Measurements from ENCODE around the gene KRTAP3-1.

DNA sequence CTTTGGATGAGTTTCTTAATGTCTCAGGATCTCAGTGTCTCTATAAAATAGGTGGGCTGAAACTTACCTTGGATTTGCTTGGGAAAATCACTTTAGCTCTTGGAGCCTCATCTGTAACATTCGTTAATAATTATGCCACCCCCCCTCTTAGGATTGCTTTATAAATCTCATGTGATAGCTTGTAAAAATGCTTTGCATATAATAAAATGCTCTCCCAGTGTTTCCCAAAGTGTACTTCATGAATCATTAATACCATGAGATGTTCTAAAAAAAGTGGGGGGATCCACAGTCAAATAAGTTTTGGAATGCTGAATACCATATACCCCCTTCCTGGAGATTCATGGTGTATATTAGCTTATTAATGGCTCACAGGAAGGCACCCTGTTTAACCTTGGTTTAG lies 47.3 kb downstream of the KRTAP3-1 start:
- TF ChIP-seq POLR2A (IDR thresholded peaks at IDR 0.05; ENCODE audit: low read depth, low read length) (no peak), POLR2AphosphoS5 (IDR thresholded peaks at IDR 0.05; ENCODE audit: insufficient read depth, low read depth, low read length) (no peak), JUN (IDR thresholded peaks at IDR 0.05; ENCODE audit: borderline replicate concordance, insufficient read depth, insufficient read length, low read depth) (no peak), FOS (IDR thresholded peaks at IDR 0.05; ENCODE audit: borderline replicate concordance, insufficient read depth, low read length) (no peak)
- TF ChIP-seq, protein P1, sequence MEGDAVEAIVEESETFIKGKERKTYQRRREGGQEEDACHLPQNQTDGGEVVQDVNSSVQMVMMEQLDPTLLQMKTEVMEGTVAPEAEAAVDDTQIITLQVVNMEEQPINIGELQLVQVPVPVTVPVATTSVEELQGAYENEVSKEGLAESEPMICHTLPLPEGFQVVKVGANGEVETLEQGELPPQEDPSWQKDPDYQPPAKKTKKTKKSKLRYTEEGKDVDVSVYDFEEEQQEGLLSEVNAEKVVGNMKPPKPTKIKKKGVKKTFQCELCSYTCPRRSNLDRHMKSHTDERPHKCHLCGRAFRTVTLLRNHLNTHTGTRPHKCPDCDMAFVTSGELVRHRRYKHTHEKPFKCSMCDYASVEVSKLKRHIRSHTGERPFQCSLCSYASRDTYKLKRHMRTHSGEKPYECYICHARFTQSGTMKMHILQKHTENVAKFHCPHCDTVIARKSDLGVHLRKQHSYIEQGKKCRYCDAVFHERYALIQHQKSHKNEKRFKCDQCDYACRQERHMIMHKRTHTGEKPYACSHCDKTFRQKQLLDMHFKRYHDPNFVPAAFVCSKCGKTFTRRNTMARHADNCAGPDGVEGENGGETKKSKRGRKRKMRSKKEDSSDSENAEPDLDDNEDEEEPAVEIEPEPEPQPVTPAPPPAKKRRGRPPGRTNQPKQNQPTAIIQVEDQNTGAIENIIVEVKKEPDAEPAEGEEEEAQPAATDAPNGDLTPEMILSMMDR (IDR thresholded peaks at IDR 0.05; ENCODE audit: extremely low read depth in 1 of 2, insufficient read depth in 1 of 2, low read depth in 1 of 2, low read length in 2 of 2), result no peak
- TF ChIP-seq, protein P2, sequence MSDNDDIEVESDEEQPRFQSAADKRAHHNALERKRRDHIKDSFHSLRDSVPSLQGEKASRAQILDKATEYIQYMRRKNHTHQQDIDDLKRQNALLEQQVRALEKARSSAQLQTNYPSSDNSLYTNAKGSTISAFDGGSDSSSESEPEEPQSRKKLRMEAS (IDR thresholded peaks at IDR 0.05; ENCODE audit: insufficient read depth, insufficient read length), result no peak
